Measurements from ENCODE around the gene CFAP100.

CFAP100 gene

GRCh38 chr3:126402666-126403302 is 8.1 kb downstream of the CFAP100 start:
- no peak for DNase-seq (ENCODE audit: low spot score)

DNA sequence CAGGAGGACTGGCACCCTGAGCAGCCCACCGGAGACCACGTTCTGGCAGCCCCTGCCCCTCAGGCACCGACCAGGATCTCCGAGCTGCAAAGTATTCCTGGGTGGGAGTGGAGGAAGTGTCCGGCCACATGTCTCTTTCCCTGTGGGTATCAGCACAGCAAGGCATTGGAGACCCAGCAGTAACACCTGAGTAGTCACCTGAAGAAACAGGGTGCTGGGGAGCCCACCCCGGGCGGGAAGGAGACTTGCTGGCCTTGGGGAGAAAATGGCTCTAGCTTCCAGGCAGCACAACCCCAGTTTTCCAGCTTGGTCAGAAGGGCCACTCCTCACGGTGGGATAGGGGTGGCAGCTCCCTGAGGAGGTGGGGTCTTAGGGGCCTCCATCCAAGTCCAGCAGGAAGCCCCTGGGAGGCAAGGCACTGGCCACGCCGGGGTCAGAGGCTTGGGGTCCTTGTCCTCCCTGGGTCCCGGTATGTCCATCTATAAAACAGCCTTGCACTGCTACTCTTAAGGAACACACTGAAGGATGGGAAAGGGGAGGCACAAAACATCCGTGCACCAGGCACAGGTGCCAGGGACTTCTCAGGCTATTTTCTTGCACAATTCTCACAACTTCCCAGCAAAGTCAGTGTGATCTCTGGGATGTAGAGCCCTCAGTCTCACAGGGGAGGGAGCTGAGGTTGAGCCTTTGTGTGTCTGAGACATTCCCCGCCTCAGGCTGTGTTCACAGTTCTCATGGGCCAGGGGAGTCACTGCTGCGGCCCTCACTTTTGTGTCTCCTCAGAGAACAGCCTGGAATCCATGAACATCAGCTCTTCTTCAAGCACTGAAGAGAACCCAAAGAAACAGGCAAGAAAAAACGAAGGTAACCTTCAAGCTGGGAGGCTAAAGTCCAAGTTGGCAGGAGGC is 11.9 kb downstream of the CFAP100 start:
- no peak for DNase-seq (ENCODE audit: low spot score)

DNA sequence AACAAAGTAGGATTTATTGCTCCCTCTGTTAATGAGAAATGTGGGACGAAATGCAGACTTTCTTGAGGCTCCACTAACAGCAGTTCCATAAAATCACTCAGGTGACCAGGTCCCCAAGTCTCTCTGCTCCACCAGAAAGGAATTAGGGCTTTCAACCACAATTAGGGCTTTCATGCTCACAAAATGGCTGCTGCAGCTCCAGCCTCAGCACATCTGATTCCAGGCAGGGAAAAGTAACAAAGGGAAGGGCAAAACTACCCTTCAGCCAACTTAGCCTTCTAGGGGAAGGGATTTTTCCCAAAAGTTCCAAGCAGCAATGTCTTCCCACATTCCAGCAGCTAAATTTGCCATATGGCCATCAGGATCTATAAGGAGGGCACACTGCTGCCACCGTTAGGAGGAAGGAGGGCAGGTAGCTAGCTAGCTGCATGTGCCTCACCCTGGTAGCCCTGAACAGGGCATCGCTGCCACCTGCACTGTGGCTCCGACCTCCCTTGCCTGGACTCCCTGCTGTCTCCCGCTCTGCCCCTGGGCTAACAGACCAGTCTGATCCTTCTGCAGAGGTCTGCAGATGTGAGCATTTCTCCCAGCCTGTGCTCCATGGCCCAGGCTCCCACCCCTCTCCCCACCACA is 12.8 kb downstream of the CFAP100 start:
- DNase-seq (ENCODE audit: low spot score), result no peak

DNA sequence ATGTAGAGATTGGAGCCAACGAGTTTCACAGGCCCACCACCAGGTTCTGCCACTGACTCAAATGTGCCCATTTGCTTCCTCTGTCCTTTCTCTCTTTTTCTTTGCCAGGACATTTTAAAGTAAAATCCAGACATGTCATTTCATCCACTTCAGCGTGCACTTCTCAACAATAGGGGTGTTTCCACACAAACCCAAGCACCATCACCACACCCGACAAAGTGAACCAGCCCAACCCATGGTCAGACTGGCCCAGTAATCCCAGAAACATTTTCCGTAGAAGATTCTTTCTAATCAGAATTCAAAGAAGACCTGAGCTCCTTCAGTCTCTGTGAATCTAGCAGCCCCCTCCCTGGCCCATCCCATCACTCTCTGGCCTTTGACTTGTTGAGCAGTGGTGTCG is 13.4 kb downstream of the CFAP100 start:
- DNase-seq (ENCODE audit: low spot score), result no peak

- DNase-seq (ENCODE audit: low spot score), result no peak
Measured at GRCh38 chr3:126412841-126413692, 18.4 kb downstream of the CFAP100 start.

- DNase-seq (ENCODE audit: low spot score), result no peak
Measured at GRCh38 chr3:126413693-126414080, 19.0 kb downstream of the CFAP100 start.

- no peak for DNase-seq (ENCODE audit: low spot score)
Measured at GRCh38 chr3:126414406-126414805, 19.7 kb downstream of the CFAP100 start.

DNA sequence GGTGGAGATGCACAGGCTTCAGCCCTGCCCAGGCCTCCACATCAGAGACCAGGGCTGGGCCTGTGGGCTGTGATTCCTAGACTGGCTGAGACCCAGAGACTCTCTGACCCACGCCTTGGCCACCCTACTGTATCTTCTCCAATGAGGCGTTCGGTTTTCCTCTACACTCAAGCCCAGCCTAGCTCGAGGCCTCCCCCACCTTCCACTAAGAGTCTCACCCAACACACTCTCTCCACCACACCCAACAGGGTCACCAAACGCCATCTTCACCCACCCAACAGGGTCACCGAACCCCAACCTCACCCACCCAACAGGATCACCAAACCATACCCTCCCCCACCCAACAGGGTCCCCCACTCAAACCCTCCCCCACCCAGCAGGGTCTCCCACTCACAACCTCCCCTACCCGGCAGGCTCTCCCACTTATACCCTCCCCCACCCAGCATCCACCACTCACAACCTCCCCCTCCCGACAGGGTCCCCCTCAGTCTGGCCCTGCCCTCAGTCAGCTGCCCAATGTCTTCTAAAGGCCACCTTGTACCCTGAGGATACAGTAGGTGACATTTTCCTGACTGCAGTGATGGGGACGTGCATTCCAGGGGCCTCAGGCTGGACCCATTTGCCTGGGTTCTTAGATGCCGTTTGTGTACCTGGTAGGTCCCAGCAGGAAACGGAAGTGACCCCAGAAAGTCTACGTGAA is 20.4 kb downstream of the CFAP100 start:
- DNase-seq (ENCODE audit: low spot score), result no peak

DNA sequence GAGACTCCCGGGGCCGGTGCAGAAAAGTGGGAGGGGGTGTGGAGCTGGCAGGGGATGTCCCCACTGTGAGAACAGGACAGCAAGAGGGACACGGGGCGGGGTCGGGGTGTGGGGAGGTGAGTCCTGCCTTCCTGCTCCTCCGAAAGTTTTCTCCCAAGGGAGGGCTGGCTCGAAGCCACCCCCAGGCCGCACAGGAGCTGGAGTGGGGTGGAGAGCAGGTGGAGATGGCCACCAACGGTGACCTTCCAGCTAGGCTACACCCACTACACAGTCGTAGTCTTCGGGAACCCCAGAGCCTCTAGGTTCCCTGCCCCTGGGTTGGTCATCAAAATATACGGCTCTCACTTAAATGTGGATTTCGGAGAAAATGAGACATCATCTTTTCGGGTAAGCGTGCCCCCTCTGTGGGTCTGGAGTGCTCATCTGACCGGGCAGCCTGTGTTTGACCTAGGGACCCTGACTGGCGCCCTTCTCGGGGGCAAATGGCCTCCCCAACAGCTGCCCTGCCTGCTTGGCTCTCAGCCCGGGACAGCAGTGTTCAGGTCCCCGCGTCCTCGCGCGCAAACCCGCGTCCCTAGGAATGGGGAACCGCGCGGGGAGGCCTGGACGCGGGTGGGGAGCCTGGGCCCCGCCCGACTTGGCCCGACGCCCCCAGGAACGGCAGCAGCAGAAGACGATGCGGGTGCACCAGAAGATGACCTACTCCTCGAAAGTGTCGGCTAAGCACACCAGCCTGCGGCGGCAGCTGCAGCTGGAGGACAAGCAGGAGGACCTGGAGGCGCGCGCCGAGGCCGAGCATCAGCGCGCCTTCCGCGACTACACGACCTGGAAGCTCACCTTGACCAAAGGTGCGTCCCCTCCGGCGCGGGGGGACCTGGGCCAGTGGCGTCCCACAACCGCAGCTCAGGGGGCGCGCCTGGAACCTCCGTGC is 21.2 kb downstream of the CFAP100 start:
- DNase-seq (ENCODE audit: low spot score), result no peak

DNA sequence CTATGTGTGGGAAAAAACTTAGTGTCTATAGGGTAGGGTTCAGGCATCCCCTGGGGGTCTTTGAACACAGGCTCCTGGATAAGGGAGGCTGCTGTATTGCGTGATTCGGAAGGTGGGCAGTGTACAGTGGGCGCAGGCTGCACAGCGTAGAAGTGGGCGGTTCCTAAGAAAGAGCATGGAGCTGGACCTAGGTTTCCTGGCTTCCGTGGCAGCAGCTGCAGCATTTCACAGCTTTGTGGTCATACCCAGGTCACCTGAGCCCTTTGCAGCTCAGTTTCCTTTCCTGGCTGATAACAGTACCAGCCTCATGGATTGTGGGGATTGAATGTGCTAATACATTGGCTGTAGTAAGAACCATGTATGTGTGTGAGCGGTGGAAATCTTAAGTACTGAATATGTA is 22.2 kb downstream of the CFAP100 start:
- DNase-seq (ENCODE audit: low spot score), result no peak

GRCh38 chr3:126417515-126417914 is 22.8 kb downstream of the CFAP100 start:
- DNase-seq (ENCODE audit: low spot score), result no peak

DNA sequence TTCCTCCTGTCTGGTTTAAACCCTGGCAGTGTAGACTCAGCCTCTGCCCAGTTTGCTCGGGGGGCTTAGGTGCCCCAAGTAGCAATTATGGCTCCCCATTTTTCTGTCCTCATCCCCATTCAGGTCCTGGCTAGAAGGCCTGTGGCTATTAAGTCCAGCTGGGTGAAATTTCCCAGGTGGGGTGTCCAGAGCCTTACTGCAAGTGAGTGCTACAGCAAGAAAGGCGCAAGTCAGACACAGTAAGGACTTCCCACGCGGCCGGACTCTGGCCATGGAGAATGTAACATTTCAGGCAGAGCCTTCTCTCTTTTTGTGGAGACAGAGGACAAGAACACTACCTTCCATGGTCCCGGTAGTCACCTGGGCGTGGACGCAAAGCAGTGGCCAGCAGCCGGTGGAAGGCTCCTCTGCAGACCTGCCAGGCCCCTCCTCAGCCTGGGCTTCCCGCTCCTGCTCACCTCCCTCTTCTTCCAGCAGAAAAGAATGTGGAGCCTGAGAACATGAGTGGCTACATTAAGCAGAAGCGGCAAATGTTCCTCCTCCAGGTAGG is 23.3 kb downstream of the CFAP100 start:
- DNase-seq (ENCODE audit: low spot score), result no peak

DNA sequence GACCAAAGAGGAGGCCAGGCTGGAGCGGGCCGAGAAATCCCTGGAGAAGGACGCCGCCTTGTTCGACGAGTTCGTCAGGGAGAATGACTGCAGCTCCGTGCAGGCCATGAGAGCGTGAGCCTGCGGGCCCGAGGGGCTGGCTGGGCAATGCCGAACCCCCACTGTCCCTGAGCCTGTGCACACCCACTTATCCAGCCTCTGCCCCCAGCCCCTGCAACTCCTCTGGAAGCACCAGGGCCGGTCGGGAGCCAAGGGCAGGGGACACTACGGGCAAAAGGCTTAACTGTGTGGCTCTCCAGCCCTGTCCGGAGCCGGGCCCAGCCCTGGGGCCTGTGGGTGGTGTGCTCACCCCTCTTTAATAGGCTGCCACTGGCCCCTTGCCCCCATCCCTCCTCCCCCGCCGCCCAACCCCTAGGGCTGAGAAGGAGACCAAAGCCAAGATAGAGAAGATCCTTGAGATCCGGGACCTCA is 24.0 kb downstream of the CFAP100 start:
- DNase-seq (ENCODE audit: low spot score), result no peak

DNA sequence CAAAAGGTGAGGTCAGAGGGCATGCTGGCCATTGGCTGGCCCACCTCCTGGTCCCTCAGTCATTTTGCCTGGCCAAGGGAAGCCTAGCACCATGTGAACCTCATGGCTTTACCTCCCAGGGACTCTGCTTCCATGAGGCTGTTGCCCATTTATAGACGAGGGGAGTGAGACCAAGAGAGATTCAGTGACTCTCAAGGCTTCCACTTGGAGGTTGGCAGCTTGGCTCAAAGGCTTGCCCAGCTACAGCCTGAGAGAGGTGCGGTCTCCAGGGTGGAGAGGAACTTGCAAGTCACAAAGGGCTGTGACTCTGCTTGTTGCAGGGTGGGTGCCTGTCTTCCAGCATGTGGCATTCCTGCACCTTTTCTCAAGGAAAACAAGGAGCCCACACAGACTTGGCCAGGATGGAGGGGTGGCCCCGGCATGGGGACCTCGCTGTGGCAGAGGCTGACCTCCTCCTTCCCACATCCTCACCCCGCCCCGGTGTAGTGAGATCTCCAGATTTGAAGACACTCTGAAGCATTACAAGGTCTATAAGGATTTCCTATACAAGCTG is 24.5 kb downstream of the CFAP100 start:
- no peak for DNase-seq (ENCODE audit: low spot score)

DNA sequence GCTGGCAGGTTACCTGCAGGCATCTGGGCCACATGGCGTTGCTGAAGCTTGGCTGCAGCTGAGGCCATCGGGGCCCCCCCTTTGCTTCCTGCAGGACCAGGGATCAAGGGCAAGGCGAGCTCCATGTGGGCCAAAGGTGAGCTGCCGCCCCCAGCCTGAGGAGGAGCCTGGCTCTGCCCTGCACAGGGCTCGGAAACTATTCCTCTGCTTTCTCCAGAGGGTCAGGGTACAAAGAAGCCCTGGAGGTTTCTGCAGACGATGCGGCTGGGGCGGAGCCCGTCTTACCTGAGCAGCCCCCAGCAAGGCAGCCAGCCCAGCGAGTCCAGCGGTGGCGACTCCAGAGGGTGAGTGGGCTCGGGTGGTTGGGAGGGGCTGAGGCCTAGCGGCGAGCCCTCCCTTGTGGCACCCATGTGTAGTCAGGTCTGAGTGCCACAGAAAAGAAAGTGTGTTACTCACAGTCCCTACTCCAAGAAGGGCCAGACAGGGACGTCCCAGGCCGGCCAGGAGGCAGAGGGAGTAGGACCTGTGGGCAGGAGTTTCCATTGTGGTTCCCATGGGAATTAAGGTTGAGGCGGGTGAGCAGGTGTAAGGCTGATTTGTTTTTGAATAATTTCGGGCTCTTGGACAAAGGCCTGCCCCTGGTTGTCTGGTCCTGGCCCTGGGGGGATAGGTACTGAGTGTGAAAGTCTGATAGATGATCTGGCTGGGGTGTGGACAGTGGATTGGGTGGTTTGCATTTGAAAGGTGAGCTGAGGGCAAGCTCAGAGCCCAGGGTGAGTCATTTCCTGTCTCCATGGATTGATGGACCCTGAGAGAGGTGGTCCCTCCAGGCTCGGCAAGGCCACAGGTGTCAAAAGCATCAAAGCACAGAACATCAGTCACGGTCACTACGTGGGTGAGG is 25.4 kb downstream of the CFAP100 start:
- DNase-seq (ENCODE audit: low spot score), result peak; percentile 3

GRCh38 chr3:126421573-126422119 is 26.9 kb downstream of the CFAP100 start:
- no peak for DNase-seq (ENCODE audit: low spot score)

DNA sequence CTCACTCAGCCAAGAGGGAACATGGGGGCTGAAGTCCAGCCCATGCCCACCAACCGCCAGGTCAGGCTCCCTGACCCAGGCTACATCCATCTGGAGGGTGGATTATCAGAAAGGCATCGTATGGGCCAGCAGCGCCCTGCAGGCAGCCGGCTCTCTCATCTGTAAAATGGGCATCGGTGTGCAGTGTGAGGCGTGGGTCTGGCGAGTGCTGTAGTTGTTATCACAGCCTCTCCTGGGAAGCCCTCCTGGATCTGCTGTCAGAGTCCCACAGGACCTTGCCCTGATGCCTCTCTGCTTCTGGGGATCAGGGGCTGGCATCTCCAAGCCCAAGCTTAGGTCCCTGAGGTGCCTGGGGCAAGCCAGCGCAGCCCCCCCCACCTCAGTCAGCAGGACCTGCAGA is 27.4 kb downstream of the CFAP100 start:
- DNase-seq (ENCODE audit: low spot score), result no peak

GRCh38 chr3:126422571-126423091 is 27.9 kb downstream of the CFAP100 start:
- no peak for DNase-seq (ENCODE audit: low spot score)

All from kidney tubule cell (primary cell).